BLaER1 treated with 17β-estradiol and CSF1 and Interleukin-3, amounts not matched to agents 10 nM and 100 nM (cell line): ENCODE data around the gene PSORS1C1.
A peak's percentile ranks its signal among the peaks of the same experiment; 100 is the strongest.

Experiments used
- H3K27ac ChIP-seq, 11 experiments: shearing (Covaris generic); formaldehyde crosslinking; 2 replicates each; pipeline ENCODE4 v1.8.1; 2022
- H3K27me3 ChIP-seq, 11 experiments: shearing (Covaris generic); formaldehyde crosslinking; 2 replicates each; pipeline ENCODE4 v1.8.1; 2022
- H3K36me3 ChIP-seq, 11 experiments: shearing (Covaris generic); formaldehyde crosslinking; 2 replicates each; pipeline ENCODE4 v1.8.1; 2022
- H3K4me1 ChIP-seq, 10 experiments: shearing (Covaris generic); formaldehyde crosslinking; 2 replicates each; pipeline ENCODE4 v1.8.1; 2022
- H3K4me2 ChIP-seq, 11 experiments: shearing (Covaris generic); formaldehyde crosslinking; 2 replicates each; pipeline ENCODE4 v1.8.1; 2022
- H3K4me3 ChIP-seq, 10 experiments: shearing (Covaris generic); formaldehyde crosslinking; 2 replicates each; pipeline ENCODE4 v1.8.1; 2022
- H3K9ac ChIP-seq, 11 experiments: shearing (Covaris generic); formaldehyde crosslinking; 2 replicates each; pipeline ENCODE4 v1.8.1; 2022
- H3K9me3 ChIP-seq, 11 experiments: shearing (Covaris generic); formaldehyde crosslinking; replicated peaks in 1 of 11; 2 replicates each; pipeline ENCODE4 v1.8.1; 2022
- H4K20me1 ChIP-seq, 11 experiments: shearing (Covaris generic); formaldehyde crosslinking; 2 replicates each; pipeline ENCODE4 v1.8.1; 2022
- Cebpa-rat ChIP-seq, 11 experiments: shearing (Covaris generic); IDR thresholded peaks; 2 replicates each; pipeline ENCODE4 v1.8.1; 2022

PSORS1C1 gene

GRCh38 chr6:31111712-31112111 lies 2.9 kb upstream of the PSORS1C1 start:
- Histone ChIP-seq H3K4me3 (no peak overlapping the region), H3K4me1 (peaks cover 0 to 29% (median 0%) of the 10 kb centered on the region in 10 experiments; a peak in 7 of 20 replicates), H3K4me2 (no peak overlapping the region), H4K20me1 (peaks cover 0 to 3% (median 0%) of the 10 kb centered on the region in 11 experiments; a peak in 1 of 22 replicates), H3K27me3 (no peaks in the 10 kb centered on the region), H3K9me3 (no peaks in the 10 kb centered on the region), H3K9ac (no peak overlapping the region), H3K27ac (no peak overlapping the region), H3K36me3 (no peaks in the 10 kb centered on the region)
- TF ChIP-seq Cebpa-rat (IDR thresholded peaks at IDR 0.05): no peak

- H3K4me2 ChIP-seq: no peak within 1 kb of the TSS
- H3K36me3 ChIP-seq: no peaks in the 10 kb centered on the region
- no peak for TF ChIP-seq Cebpa-rat (IDR thresholded peaks at IDR 0.05)
- H3K27ac ChIP-seq: no peak within 1 kb of the TSS
- no peaks in the 10 kb centered on the region for H3K27me3 ChIP-seq
- H3K4me1 ChIP-seq: peaks cover 0 to 29% (median 0%) of the 10 kb centered on the region in 10 experiments; a peak in 7 of 20 replicates
- H4K20me1 ChIP-seq: peaks cover 0 to 3% (median 0%) of the 10 kb centered on the region in 11 experiments; a peak in 1 of 22 replicates
- H3K9me3 ChIP-seq: no peaks in the 10 kb centered on the region
- no peak within 1 kb of the TSS for H3K4me3 ChIP-seq
- H3K9ac ChIP-seq: no peak within 1 kb of the TSS
Observed at GRCh38 chr6:31112478-31112877, 2.1 kb upstream of the PSORS1C1 start, which contains the start of gene C6orf15. TSS of gene C6orf15 (minus strand) at chr6:31112575. CDS start at chr6:31112555, 20 bp downstream.

- no peak overlapping the region for H3K27ac ChIP-seq
- peaks cover 0 to 23% (median 0%) of the 10 kb centered on the region in 10 experiments; a peak in 6 of 20 replicates for H3K4me1 ChIP-seq
- no peak overlapping the region for H3K9ac ChIP-seq
- no peaks in the 10 kb centered on the region for H3K36me3 ChIP-seq
- peaks cover 0 to 3% (median 0%) of the 10 kb centered on the region in 11 experiments; a peak in 1 of 22 replicates for H4K20me1 ChIP-seq
- no peak for TF ChIP-seq Cebpa-rat (IDR thresholded peaks at IDR 0.05)
- H3K27me3 ChIP-seq: no peaks in the 10 kb centered on the region
- H3K4me3 ChIP-seq: no peak overlapping the region
- H3K9me3 ChIP-seq: no peaks in the 10 kb centered on the region
- H3K4me2 ChIP-seq: no peak overlapping the region
Observed at GRCh38 chr6:31113861-31114540, 599 bp upstream of the PSORS1C1 start.

- H3K36me3 ChIP-seq: no peaks in the 10 kb centered on the region
- no peak for TF ChIP-seq Cebpa-rat (IDR thresholded peaks at IDR 0.05)
- peaks cover 0 to 18% (median 0%) of the 10 kb centered on the region in 10 experiments; a peak in 6 of 20 replicates for H3K4me1 ChIP-seq
- peak overlapping the region in 3 of 11 experiments; percentile 24 to 52 (median 31); a peak in 4 of 22 replicates for H3K4me2 ChIP-seq
- H3K27ac ChIP-seq: no peak overlapping the region
- no peaks in the 10 kb centered on the region for H3K27me3 ChIP-seq
- H4K20me1 ChIP-seq: peaks cover 0 to 3% (median 0%) of the 10 kb centered on the region in 11 experiments; a peak in 1 of 22 replicates
- H3K9me3 ChIP-seq: no peaks in the 10 kb centered on the region
- H3K9ac ChIP-seq: no peak overlapping the region
- no peak overlapping the region for H3K4me3 ChIP-seq
Observed at GRCh38 chr6:31114970-31115849, 610 bp downstream of the PSORS1C1 start.

- TF ChIP-seq Cebpa-rat (IDR thresholded peaks at IDR 0.05): no peak
- Histone ChIP-seq H3K36me3 (no peaks in the 10 kb centered on the region), H3K4me2 (peak overlapping the region in 3 of 11 experiments; percentile 24 to 52 (median 31); a peak in 2 of 22 replicates), H3K27ac (no peak overlapping the region), H4K20me1 (peaks cover 0 to 3% (median 0%) of the 10 kb centered on the region in 11 experiments; a peak in 1 of 22 replicates), H3K4me1 (peaks cover 0 to 18% (median 0%) of the 10 kb centered on the region in 10 experiments; a peak in 6 of 20 replicates), H3K9ac (no peak overlapping the region), H3K4me3 (no peak overlapping the region), H3K9me3 (no peaks in the 10 kb centered on the region), H3K27me3 (no peaks in the 10 kb centered on the region)
Observed at GRCh38 chr6:31115941-31116560, 1.5 kb downstream of the PSORS1C1 start.

DNA sequence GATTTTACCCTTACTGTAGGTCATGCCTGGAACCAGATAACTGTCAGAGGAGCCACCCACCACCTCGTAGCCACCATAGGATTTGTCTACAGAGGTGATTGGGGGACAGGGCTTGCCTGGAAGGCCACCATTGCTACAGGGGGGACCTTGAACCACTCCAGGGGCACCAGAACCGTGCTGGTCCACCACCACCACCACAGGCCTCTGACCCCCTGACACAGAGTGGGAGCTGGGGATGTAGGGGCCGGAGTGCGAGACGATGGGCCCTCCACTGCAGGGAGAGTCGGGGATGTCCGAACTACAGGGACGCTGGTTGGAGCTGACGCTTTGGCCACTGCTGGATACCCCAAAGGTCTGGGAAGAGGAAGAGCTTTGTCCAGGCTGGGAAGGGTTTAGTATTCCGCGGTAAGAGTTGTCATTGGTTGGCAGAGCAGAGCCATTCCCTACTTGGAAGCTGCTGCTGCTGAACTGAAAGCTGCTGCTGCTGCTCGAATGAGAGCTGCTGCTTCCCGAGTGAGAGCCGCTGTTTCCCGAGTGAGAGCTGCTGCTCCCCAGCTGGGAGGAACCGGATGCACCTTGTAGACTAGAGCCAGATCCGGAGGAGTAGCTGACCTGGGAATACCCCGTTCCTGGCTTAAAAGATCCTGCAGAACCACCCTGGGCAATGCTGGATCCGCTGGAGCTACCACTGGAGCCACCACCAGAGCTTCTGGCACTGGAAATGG lies 2.2 kb downstream of the PSORS1C1 start:
- TF ChIP-seq Cebpa-rat (IDR thresholded peaks at IDR 0.05): no peak
- peaks cover 0 to under 1% (median 0%) of the 10 kb centered on the region in 11 experiments; a peak in 1 of 22 replicates for H4K20me1 ChIP-seq
- no peak overlapping the region for H3K9ac ChIP-seq
- H3K4me2 ChIP-seq: no peak overlapping the region
- peaks cover under 1 to 18% (median 3%) of the 10 kb centered on the region in 10 experiments; a peak in 14 of 20 replicates for H3K4me1 ChIP-seq
- H3K9me3 ChIP-seq: no peaks in the 10 kb centered on the region
- H3K36me3 ChIP-seq: no peaks in the 10 kb centered on the region
- no peak overlapping the region for H3K27ac ChIP-seq
- no peak overlapping the region for H3K4me3 ChIP-seq
- no peaks in the 10 kb centered on the region for H3K27me3 ChIP-seq

DNA sequence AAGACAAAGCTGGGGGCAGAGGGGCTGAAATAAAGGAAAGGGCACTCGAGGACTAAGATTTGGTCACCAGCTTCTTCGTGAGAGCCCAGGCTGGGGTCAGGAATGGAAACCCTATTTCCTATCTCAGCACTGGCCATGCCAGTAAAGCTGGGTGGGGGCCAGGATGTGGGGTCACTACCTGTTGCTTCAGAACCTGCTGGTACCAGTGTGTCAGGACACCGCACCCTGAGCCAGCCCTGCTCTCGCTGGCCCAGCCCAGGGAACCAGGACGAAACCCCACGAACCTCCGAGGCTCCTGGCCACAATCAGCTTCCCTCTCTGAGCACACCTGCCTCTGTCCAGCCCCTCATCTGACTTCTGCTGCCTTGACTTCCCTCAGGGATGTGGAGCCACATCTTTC lies 3.6 kb downstream of the PSORS1C1 start:
- TF ChIP-seq Cebpa-rat (IDR thresholded peaks at IDR 0.05): no peak
- Histone ChIP-seq H3K36me3 (no peaks in the 10 kb centered on the region), H4K20me1 (no peaks in the 10 kb centered on the region), H3K27ac (no peak overlapping the region), H3K9me3 (no peaks in the 10 kb centered on the region), H3K27me3 (no peaks in the 10 kb centered on the region), H3K4me1 (peaks cover 13 to 29% (median 16%) of the 10 kb centered on the region in 10 experiments; a peak in 19 of 20 replicates), H3K4me3 (no peak overlapping the region), H3K4me2 (no peak overlapping the region), H3K9ac (no peak overlapping the region)

DNA sequence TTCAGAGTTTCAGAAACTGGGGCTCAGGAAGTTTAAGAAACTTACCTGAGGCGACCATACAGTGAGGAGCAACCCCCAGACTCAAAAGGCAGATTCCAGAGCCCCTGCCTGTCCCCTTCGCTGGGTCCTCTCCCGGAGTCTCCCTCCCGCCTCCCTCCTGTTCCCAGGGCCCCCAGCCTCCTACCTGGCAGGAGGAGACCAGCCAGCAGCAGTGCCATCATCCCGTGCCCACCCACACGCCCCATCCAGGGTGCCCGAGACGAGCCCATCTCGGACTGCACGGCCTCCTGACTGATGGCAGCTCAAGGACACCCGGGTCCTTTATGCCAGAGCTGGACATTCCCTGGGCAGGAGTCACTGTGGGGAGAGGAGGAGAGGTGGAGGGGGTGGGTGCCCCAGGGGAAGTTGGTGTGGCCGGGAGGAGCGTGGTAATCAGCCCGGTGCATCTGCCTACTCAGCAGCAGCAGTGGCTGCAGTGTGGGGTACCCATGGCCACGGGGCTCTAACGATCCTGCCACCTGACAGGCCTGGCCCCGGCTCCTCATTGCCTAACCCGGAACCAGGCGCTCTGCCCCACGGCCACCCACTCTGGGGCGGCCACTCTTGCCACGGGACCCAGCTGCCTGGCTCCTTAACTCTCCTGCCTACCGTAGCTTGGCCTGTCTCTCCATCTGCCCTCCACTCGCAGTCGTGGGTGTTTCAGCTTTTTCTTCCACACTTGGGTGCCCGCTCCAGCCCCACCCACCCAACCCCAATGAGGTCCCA lies 5.7 kb downstream of the PSORS1C1 start, which contains the start of gene CDSN:
TSS of gene CDSN (minus strand) at position 296 of the 765 bp plus-strand sequence. CDS start at position 269, 27 bp downstream.
- Histone ChIP-seq H3K27me3 (no peaks in the 10 kb centered on the region), H3K4me2 (no peak within 1 kb of the TSS), H3K36me3 (no peaks in the 10 kb centered on the region), H3K9me3 (no peaks in the 10 kb centered on the region), H3K4me3 (no peak within 1 kb of the TSS), H4K20me1 (no peaks in the 10 kb centered on the region), H3K27ac (peak within 1 kb of the TSS in 1 of 11 experiments; percentile 16; a peak in 1 of 22 replicates), H3K4me1 (peaks cover 20 to 28% (median 23%) of the 10 kb centered on the region in 10 experiments; a peak in 19 of 20 replicates), H3K9ac (no peak within 1 kb of the TSS)
- no peak for TF ChIP-seq Cebpa-rat (IDR thresholded peaks at IDR 0.05)
